Measurements from ENCODE around the gene DUSP22.

DUSP22 gene

DNA sequence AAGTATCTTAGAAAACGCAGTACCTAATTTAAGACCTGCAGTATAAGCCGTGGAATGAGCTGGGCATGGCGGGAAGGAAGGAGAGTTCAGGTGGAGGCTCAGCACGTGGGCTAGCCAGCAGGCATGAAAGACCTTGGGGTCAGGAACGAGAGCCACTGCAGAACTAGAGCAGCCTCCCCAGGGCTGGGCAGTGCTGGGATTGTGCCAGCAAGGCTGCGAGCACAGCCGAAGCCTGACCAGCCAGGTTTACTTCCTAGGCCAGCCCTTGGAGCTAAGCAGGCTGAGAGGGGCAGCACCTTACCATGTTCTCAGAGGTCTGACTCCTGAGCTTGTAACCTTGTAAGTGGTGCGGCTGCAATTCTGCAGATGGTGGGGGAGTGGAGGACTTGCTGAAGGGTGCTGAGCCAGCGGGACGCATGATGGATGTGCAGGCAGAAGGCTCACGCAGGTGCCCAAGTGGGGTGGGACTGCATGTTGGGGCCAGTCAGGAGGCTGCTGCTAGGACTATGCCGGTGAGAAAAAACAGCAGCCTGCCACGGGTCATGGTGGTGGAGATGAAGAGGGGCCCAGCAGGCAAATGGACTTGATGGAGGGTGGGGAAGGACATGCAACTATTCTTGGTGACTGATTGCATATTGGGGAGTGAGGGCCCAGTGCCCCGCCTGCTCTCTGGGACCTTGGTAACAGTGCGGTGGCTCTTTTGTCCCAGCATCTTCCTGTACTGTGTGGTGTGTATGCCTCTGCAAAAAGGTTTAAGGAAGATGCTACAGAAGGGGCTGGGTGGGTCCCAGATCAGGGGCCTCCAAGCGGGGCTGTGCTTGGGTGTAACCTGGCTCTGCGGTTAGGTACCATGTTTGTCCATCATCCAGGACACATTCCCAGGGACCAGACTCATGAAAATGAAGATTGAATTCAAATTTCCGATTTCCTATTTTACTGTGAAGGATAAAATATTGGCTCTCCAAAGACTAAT, 61.6 kb downstream of the DUSP22 start:
- DNase-seq, result no peak

DNA sequence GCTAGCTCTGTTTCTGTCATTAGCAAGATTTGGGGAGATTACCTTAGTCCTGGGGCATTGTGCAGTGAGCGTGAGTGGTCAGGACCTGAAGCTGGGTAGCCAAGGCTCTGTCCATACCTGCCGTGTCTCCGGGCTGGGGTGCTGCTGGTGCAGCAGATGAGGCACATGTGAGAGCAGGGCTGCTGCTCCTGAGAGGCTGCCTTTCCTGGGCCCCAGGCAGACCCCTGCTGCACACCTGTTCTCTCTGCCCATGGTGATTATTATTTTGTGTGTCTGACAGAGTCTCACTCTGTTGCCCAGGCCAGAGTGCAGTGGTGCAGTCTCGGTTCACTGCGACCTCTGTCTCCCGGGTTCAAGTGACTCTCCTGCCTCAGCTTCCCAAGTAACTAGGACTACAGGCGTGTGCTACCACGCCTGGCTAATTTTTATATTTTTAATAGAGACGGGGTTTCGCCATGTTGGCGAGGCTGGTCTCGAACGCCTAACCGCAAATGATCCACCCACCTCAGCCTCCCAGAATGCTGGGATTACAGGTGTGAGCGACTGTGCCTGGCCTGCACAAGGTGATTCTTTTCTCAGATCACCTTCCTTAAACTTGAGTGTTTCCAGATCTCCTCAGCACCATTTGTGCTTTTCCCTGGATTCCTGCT, 62.5 kb downstream of the DUSP22 start:
- DNase-seq, result no peak

GRCh38 chr6:355373-356208, 63.3 kb downstream of the DUSP22 start:
- no peak for DNase-seq

DNA sequence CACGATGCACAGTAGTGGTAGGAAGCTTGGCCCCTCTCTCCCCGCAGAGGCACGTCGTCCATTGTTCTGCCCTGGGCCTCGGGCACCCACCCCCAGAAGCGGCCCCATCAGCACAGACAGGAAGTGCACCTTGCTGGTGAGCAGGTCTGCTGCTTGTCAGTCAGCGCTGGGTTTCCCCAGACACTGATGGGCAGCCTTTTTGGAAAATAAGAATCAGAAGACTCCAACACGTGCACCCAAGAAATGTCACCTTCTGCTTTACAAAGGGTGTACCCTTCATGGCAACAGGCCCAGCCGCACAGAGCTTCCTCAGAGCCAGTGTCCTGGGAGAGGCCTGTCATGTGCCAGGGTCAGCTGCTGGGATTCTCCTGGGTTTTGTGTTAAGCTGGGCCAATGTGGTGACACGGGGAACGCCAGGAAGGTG, 64.6 kb downstream of the DUSP22 start:
- DNase-seq, result no peak

DNA sequence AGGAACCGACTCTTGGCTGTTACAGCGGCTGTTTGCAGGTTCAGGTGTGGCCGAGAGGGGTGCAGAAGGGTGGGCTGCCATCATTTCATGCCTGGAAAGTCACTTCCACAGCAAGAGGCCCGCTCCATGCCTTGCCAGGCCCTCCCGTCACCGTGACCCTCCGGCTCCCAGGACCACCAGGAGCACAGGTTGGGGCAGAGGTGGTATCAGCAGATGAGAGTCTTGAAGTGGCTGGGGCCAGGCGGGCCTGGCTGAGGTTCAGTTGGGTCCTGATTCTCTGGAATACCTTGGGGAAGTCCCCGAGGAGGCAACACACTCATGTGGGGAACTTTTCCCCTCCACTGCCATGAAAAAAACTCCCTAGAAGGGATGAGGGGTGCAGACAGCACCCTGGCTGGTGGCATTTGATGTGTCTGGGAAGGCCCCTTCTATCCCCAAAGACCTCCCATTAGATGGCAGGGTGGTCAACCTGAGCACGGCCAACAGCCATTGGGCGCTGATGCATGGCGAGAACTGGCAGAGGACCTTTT, 65.0 kb downstream of the DUSP22 start:
- DNase-seq, result no peak

GRCh38 chr6:357791-358341, 65.6 kb downstream of the DUSP22 start:
- no peak for DNase-seq

DNA sequence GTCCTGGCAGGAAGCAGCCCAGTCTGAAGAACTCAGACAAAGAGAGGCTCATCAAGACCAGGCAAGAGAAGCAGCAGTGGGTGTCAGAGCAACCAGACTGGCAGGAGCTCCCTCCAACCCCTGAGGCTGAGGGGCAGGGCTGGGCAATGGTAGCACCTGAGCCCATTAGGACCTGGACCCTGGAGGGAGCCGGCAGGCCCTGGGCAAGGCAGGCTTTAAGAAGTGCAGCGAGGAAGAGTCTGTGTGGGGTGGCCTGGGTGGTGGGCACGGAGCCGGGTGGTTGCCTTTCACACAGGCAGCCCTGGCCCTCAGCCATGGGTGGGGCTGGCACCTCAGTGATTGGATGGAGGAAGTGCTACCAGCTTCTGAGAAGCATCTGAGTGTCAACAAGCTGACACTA, 66.1 kb downstream of the DUSP22 start:
- no peak for DNase-seq

DNA sequence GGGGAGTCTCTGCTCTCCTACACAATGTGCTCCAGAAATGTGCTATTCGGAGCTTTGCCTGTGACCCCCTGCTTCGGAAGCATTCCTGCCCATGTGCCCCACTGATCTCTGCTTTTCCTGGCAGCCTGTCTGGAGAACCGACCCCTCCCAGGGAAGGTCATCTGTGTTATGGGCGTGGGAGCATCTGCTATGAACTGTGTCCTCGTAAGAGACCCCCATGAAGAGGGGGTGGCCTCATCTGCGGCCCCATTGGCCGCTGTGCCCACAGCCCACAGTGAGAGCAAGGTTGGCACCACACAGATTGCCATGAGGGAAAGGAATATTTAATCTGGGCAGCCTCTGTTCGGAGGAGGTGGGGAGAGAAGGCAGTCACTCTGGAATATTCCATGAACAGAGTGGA, 66.6 kb downstream of the DUSP22 start:
- DNase-seq, result no peak

GRCh38 chr6:359261-360035, 67.2 kb downstream of the DUSP22 start:
- DNase-seq, result no peak

GRCh38 chr6:360349-360748, 68.1 kb downstream of the DUSP22 start:
- no peak for DNase-seq

- no peak for DNase-seq
Measured at GRCh38 chr6:360764-361373, 68.6 kb downstream of the DUSP22 start.

DNA sequence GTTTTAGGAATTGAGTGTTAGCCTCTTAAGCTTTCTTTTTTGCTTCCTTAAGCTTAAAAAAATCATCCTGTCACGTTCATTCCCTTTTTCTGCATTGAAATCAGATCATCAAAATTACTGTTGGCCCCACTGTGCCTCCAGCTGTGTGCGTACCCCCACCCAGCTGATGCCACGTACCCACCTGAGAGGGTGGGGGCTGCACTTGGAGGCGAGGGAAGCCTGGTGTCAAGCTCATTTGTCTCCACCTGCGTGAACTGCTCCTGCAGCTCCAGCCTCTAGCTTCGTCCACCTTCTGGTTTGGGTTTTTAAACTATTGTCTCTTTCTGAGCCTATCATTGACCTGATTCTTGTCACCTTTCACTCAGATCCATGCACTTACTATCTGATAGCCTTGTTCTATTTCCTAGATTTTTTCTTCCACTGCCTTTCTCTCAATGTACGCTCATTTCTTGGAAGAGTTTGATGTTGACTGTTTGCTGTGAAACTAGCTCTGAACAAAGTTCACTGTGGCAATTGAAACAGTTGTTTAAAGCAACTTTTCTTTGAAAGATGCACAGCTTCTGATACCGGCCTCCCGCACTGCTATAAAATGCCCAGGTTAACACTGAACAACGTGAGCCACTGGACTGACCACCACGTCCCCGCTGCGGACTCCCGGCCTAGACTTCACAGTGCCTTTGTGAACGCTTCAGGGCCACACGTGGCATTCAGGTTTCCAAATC, 69.3 kb downstream of the DUSP22 start:
- DNase-seq, result no peak

DNA sequence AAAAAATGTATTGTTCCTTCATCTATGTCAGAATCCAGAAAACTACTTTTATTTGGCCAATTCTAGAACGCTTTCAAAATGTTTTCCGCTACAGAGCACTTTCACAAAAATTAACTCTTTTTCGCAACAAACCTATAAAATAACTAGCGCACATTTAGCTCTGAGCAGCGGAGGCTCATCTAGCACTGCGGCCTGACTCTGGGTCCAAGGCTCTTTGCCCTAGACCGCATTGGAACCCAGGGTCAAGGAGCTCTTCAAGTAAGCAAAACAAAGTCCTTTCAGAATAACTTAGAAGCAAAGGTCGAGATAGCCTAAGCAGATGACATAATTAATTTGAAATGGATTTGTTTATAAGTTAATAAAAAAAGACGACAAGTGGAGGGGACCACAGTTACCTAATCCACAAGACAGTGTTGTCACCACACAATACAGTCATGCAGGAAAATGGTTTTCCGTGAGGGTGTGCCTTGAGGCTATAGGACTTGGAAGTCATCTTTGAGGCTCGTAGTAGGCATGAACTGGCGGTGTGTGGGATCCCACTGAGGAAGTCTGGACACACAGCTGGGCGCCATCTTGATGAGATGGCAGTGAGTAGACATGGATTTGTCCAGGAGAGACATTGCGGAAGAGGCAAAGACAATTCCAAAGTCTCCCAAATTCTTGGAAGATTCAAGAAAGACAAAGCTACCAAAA, 70.1 kb downstream of the DUSP22 start:
- no peak for DNase-seq

- DNase-seq, result no peak
Measured at GRCh38 chr6:362924-363249, 70.6 kb downstream of the DUSP22 start.

DNA sequence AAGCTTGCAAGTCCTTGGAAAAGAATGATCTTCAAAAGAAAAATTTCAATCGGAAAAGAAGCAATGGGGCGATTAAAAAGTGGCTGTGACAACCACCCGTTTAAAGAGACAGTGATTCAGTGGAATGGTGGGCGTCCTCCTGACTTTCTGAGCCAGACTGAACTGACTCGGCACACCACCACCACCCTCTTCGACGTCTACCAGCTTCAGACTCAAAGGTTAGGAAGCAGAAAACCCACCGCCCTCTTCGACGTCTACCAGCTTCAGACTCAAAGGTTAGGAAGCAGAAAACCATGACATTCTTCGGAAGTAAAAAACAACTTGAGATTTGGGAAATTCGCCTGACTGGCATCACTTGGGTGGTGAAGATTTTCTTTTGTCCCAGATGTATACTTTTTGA, 71.0 kb downstream of the DUSP22 start:
- DNase-seq, result no peak

- no peak for DNase-seq
Measured at GRCh38 chr6:363909-364308, 71.6 kb downstream of the DUSP22 start.

DNA sequence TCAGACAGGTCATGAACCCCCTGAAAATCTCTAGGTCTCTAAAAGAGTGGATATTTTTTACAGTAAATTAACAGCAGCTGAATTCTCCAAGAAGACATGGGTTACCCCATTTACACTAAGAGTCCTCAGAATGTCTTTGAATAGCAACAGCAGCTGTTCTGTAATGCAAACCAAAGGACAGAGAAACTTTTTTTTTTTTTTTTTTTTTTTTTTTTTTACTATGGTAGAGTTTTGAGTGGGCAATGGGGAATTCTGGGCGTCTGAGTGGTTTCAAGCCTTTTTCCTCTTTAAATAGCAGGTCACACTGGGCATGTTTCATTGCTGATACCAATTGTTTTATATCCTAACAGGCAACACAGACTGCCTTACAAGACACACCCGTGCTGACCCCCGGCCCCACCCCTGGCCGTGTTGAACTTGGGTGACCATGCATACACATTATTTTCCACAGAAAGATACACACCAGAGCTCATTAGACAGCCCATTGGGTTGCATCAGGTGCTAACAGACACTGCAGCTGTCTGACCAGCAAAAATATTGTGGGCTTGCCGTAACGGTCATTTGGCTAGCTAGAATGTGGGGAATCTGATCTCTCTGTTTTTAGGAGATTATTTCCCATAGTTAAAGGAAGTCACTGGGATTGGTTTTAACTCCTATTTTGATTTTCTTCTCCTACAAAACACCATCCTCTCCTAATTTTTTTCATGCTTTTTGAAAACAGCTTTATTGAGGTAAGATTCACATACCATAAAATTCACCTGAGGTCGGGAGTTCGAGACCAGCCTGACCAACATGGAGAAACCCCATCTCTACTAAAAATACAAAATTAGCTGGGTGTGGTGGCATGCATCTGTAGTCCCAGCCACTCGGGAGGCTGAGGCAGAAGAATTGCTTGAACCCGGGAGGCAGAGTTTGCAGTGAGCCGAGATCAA, 72.6 kb downstream of the DUSP22 start:
- DNase-seq, result no peak

- DNase-seq, result no peak
Measured at GRCh38 chr6:365835-366234, 73.5 kb downstream of the DUSP22 start.
